ENCODE data around the gene HHIPL1.
"Not testable (repeated sequence)": the region's sequence is repeated elsewhere in the genome, so short reads cannot be mapped to it uniquely, and the experiment has no call there.

The HHIPL1 gene

GRCh38 chr14:99624971-99625370, 20.0 kb upstream of the HHIPL1 start:
- H3K4me3 Mint-ChIP-seq: no peak overlapping the region
- no peak overlapping the region for H3K27ac Mint-ChIP-seq
- H3K4me1 Mint-ChIP-seq: peaks cover 7% of the 10 kb centered on the region
- ATAC-seq (no peak), DNase-seq (ENCODE audit: low spot score in 2 of 2) (no peak)
- no peaks in the 10 kb centered on the region for H3K36me3 Mint-ChIP-seq
- no peaks in the 10 kb centered on the region for H3K9me3 Mint-ChIP-seq

GRCh38 chr14:99625476-99625875, 19.5 kb upstream of the HHIPL1 start:
- no peak overlapping the region for H3K27ac Mint-ChIP-seq
- H3K4me3 Mint-ChIP-seq: no peak overlapping the region
- H3K9me3 Mint-ChIP-seq: no peaks in the 10 kb centered on the region
- H3K36me3 Mint-ChIP-seq: no peaks in the 10 kb centered on the region
- peaks cover 7% of the 10 kb centered on the region for H3K4me1 Mint-ChIP-seq
- ATAC-seq (no peak), DNase-seq (ENCODE audit: low spot score in 2 of 2) (no peak)

- peaks cover 7% of the 10 kb centered on the region for H3K4me1 Mint-ChIP-seq
- DNase-seq (ENCODE audit: low spot score in 2 of 2) (no peak), ATAC-seq (peak; percentile 17)
- H3K9me3 Mint-ChIP-seq: no peaks in the 10 kb centered on the region
- H3K4me3 Mint-ChIP-seq: no peak overlapping the region
- no peak overlapping the region for H3K27ac Mint-ChIP-seq
- H3K36me3 Mint-ChIP-seq: no peaks in the 10 kb centered on the region
Observed at GRCh38 chr14:99626041-99626648, 18.8 kb upstream of the HHIPL1 start.

- H3K9me3 Mint-ChIP-seq: no peaks in the 10 kb centered on the region
- H3K27ac Mint-ChIP-seq: peak overlapping the region; percentile 58
- H3K4me1 Mint-ChIP-seq: peaks cover 7% of the 10 kb centered on the region
- no peaks in the 10 kb centered on the region for H3K36me3 Mint-ChIP-seq
- no peak overlapping the region for H3K4me3 Mint-ChIP-seq
- no peak for DNase-seq (ENCODE audit: low spot score in 2 of 2)
- ATAC-seq: no peak
Observed at GRCh38 chr14:99627100-99627499, 17.8 kb upstream of the HHIPL1 start.

- Mint-ChIP-seq H3K4me3 (no peak overlapping the region), H3K4me1 (peaks cover 7% of the 10 kb centered on the region), H3K27ac (peak overlapping the region; percentile 58), H3K9me3 (no peaks in the 10 kb centered on the region), H3K36me3 (no peaks in the 10 kb centered on the region)
- ATAC-seq (no peak), DNase-seq (ENCODE audit: low spot score in 2 of 2) (no peak)
Observed at GRCh38 chr14:99627510-99628381, 17.2 kb upstream of the HHIPL1 start.

- H3K27ac Mint-ChIP-seq: no peak overlapping the region
- DNase-seq (ENCODE audit: low spot score in 2 of 2): peak; percentile 64 to 82
- H3K36me3 Mint-ChIP-seq: no peaks in the 10 kb centered on the region
- peaks cover 7% of the 10 kb centered on the region for H3K4me1 Mint-ChIP-seq
- ATAC-seq: peak; percentile 82
- H3K9me3 Mint-ChIP-seq: no peaks in the 10 kb centered on the region
- H3K4me3 Mint-ChIP-seq: no peak overlapping the region
Observed at GRCh38 chr14:99628887-99629618, 15.9 kb upstream of the HHIPL1 start.

GRCh38 chr14:99630202-99630601, 14.7 kb upstream of the HHIPL1 start:
- H3K4me3 Mint-ChIP-seq: no peak overlapping the region
- DNase-seq (ENCODE audit: low spot score in 2 of 2): no peak
- H3K27ac Mint-ChIP-seq: no peak overlapping the region
- no peaks in the 10 kb centered on the region for H3K9me3 Mint-ChIP-seq
- H3K4me1 Mint-ChIP-seq: peaks cover 7% of the 10 kb centered on the region
- no peak for ATAC-seq
- H3K36me3 Mint-ChIP-seq: no peaks in the 10 kb centered on the region

GRCh38 chr14:99632410-99633035, 12.4 kb upstream of the HHIPL1 start:
- H3K36me3 Mint-ChIP-seq: no peaks in the 10 kb centered on the region
- H3K27ac Mint-ChIP-seq: peak overlapping the region; percentile 29
- no peaks in the 10 kb centered on the region for H3K9me3 Mint-ChIP-seq
- DNase-seq (ENCODE audit: low spot score in 2 of 2) (no peak), ATAC-seq (no peak)
- H3K4me1 Mint-ChIP-seq: peaks cover 7% of the 10 kb centered on the region
- no peak overlapping the region for H3K4me3 Mint-ChIP-seq

- DNase-seq (ENCODE audit: low spot score in 2 of 2) (no peak), ATAC-seq (no peak)
- Mint-ChIP-seq H3K36me3 (no peaks in the 10 kb centered on the region), H3K9me3 (no peaks in the 10 kb centered on the region), H3K27ac (no peak overlapping the region), H3K4me1 (peaks cover 7% of the 10 kb centered on the region), H3K4me3 (no peak overlapping the region)
Observed at GRCh38 chr14:99633141-99633540, 11.8 kb upstream of the HHIPL1 start.

GRCh38 chr14:99633918-99634317, 11.0 kb upstream of the HHIPL1 start:
- ATAC-seq (no peak), DNase-seq (ENCODE audit: low spot score in 2 of 2) (no peak)
- H3K9me3 Mint-ChIP-seq: no peaks in the 10 kb centered on the region
- H3K36me3 Mint-ChIP-seq: no peaks in the 10 kb centered on the region
- no peak overlapping the region for H3K4me3 Mint-ChIP-seq
- H3K4me1 Mint-ChIP-seq: peaks cover 3% of the 10 kb centered on the region
- no peak overlapping the region for H3K27ac Mint-ChIP-seq

- peak overlapping the region; percentile 68 for H3K27ac Mint-ChIP-seq
- no peak overlapping the region for H3K4me3 Mint-ChIP-seq
- no peaks in the 10 kb centered on the region for H3K4me1 Mint-ChIP-seq
- DNase-seq (ENCODE audit: low spot score in 2 of 2) (no peak), ATAC-seq (no peak)
- H3K36me3 Mint-ChIP-seq: no peaks in the 10 kb centered on the region
- H3K9me3 Mint-ChIP-seq: no peaks in the 10 kb centered on the region
Observed at GRCh38 chr14:99634443-99634842, 10.5 kb upstream of the HHIPL1 start.

- Mint-ChIP-seq H3K9me3 (no peaks in the 10 kb centered on the region), H3K4me3 (no peak overlapping the region), H3K36me3 (no peaks in the 10 kb centered on the region), H3K4me1 (no peaks in the 10 kb centered on the region), H3K27ac (no peak overlapping the region)
- ATAC-seq: no peak
- no peak for DNase-seq (ENCODE audit: low spot score in 2 of 2)
Observed at GRCh38 chr14:99635116-99635515, 9.8 kb upstream of the HHIPL1 start.

GRCh38 chr14:99636487-99636886, 8.4 kb upstream of the HHIPL1 start:
- DNase-seq (ENCODE audit: low spot score in 2 of 2): no peak
- no peaks in the 10 kb centered on the region for H3K9me3 Mint-ChIP-seq
- H3K4me3 Mint-ChIP-seq: no peak overlapping the region
- H3K4me1 Mint-ChIP-seq: no peaks in the 10 kb centered on the region
- no peak overlapping the region for H3K27ac Mint-ChIP-seq
- no peaks in the 10 kb centered on the region for H3K36me3 Mint-ChIP-seq
- no peak for ATAC-seq

GRCh38 chr14:99637624-99638023, 7.3 kb upstream of the HHIPL1 start:
- H3K4me1 Mint-ChIP-seq: no peaks in the 10 kb centered on the region
- no peaks in the 10 kb centered on the region for H3K9me3 Mint-ChIP-seq
- DNase-seq (ENCODE audit: low spot score in 2 of 2) (no peak), ATAC-seq (no peak)
- H3K36me3 Mint-ChIP-seq: no peaks in the 10 kb centered on the region
- H3K4me3 Mint-ChIP-seq: no peak overlapping the region
- no peak overlapping the region for H3K27ac Mint-ChIP-seq

GRCh38 chr14:99642771-99643170, 2.2 kb upstream of the HHIPL1 start:
- H3K36me3 Mint-ChIP-seq; H3K27ac Mint-ChIP-seq; H3K4me1 Mint-ChIP-seq; DNase-seq (ENCODE audit: low spot score in 2 of 2); H3K4me3 Mint-ChIP-seq; ATAC-seq; H3K9me3 Mint-ChIP-seq: not testable (repeated sequence)

All from stimulated activated effector memory CD8-positive, alpha-beta T cell treated with anti-CD3 and anti-CD28 coated beads, Interleukin-12 subunit alpha, Interleukin-12 subunit beta, amount 100 ng/mL, for 72 hours (primary cell).